Measurements from ENCODE around the gene CALR. TPM values are rescaled to one million over a fixed set of nuclear protein-coding genes. Genes with fewer than 3 reads are reported as not detected.

Gene CALR
- polyA plus RNA-seq, 1 donor (not counting 4 experiments of a cell fraction or from before 2014, with no cell fraction given), result 899 TPM

- dilution Hi-C loops (cut with MboI; ENCODE audit: extremely low pct_ligation_motif_present, low sequenced_read_pairs), result no loop called here
- Histone ChIP-seq H4K20me1 (ENCODE audit: control insufficient read depth, extremely low read depth, insufficient read depth, low read length) (peaks cover 23% of the 10 kb centered on the region), H3K4me3 (ENCODE audit: control insufficient read depth in 2 of 3, extremely low read depth in 1 of 3, insufficient read depth in 2 of 3, low read depth in 1 of 3, low read length in 3 of 3) (peak overlapping the region; percentile 34 to 99 (median 95)), H3K9me1 (ENCODE audit: control insufficient read depth, extremely low read depth, insufficient read depth, low read length) (peaks cover 2% of the 10 kb centered on the region), H3K9ac (ENCODE audit: control insufficient read depth, extremely low read depth, insufficient read depth, low read length) (peak overlapping the region; percentile 95), H3K4me2 (ENCODE audit: control insufficient read depth, extremely low read depth, insufficient read depth, low read depth, low read length) (peak overlapping the region; percentile 81), H3K27me3 (ENCODE audit: control insufficient read depth, extremely low read depth, insufficient read depth, low read length) (no peaks in the 10 kb centered on the region), H2AFZ (ENCODE audit: control insufficient read depth, low read length) (no peak overlapping the region), H3K27ac (ENCODE audit: control insufficient read depth, insufficient read depth, low read length) (peak overlapping the region; percentile 81), H3K36me3 (ENCODE audit: control insufficient read depth in 2 of 2, extremely low read depth in 1 of 2, insufficient read depth in 2 of 2, low read length in 2 of 2) (peaks cover 34 to 38% of the 10 kb centered on the region in 2 experiments), H3K79me2 (ENCODE audit: control insufficient read depth, insufficient read depth, low read length) (peaks cover 47% of the 10 kb centered on the region), H3K9me3 (ENCODE audit: control insufficient read depth, low read depth, low read length) (no peaks in the 10 kb centered on the region), H3K4me1 (ENCODE audit: control insufficient read depth, extremely low read depth, insufficient read depth, low read length) (peaks cover 30% of the 10 kb centered on the region)
- FAIRE-seq (no peak), DNase-seq (ENCODE audit: low read depth, low spot score) (no peak)
- TF ChIP-seq EZH2 (IDR thresholded peaks at IDR 0.05; ENCODE audit: low read length) (no peak), CTCF (optimal IDR thresholded peaks at IDR 0.05 in 1 of 3, IDR thresholded peaks at IDR 0.05 in 1 of 3, conservative IDR thresholded peaks at IDR 0.05 in 1 of 3; ENCODE audit: extremely low read depth in 1 of 3, insufficient read depth in 2 of 3, low read length in 3 of 3) (no peak)
Observed at GRCh38 chr19:12940897-12941296, 2.5 kb downstream of the CALR start.

- Histone ChIP-seq H3K4me2 (ENCODE audit: control insufficient read depth, extremely low read depth, insufficient read depth, low read depth, low read length) (no peak overlapping the region), H3K36me3 (ENCODE audit: control insufficient read depth in 2 of 2, extremely low read depth in 1 of 2, insufficient read depth in 2 of 2, low read length in 2 of 2) (peaks cover 41 to 50% of the 10 kb centered on the region in 2 experiments), H4K20me1 (ENCODE audit: control insufficient read depth, extremely low read depth, insufficient read depth, low read length) (peaks cover 23% of the 10 kb centered on the region), H3K27ac (ENCODE audit: control insufficient read depth, insufficient read depth, low read length) (no peak overlapping the region), H3K27me3 (ENCODE audit: control insufficient read depth, extremely low read depth, insufficient read depth, low read length) (no peaks in the 10 kb centered on the region), H3K79me2 (ENCODE audit: control insufficient read depth, insufficient read depth, low read length) (peaks cover 68% of the 10 kb centered on the region), H3K9me1 (ENCODE audit: control insufficient read depth, extremely low read depth, insufficient read depth, low read length) (peaks cover 2% of the 10 kb centered on the region), H2AFZ (ENCODE audit: control insufficient read depth, low read length) (no peak overlapping the region), H3K9me3 (ENCODE audit: control insufficient read depth, low read depth, low read length) (no peaks in the 10 kb centered on the region), H3K4me1 (ENCODE audit: control insufficient read depth, extremely low read depth, insufficient read depth, low read length) (peaks cover 32% of the 10 kb centered on the region), H3K4me3 (ENCODE audit: control insufficient read depth in 2 of 3, extremely low read depth in 1 of 3, insufficient read depth in 2 of 3, low read depth in 1 of 3, low read length in 3 of 3) (no peak overlapping the region), H3K9ac (ENCODE audit: control insufficient read depth, extremely low read depth, insufficient read depth, low read length) (no peak overlapping the region)
- dilution Hi-C loops (cut with MboI; ENCODE audit: extremely low pct_ligation_motif_present, low sequenced_read_pairs), result no loop called here
- FAIRE-seq, result no peak
- no peak for DNase-seq (ENCODE audit: low read depth, low spot score)
- TF ChIP-seq EZH2 (IDR thresholded peaks at IDR 0.05; ENCODE audit: low read length), result no peak
- TF ChIP-seq CTCF (optimal IDR thresholded peaks at IDR 0.05 in 1 of 3, IDR thresholded peaks at IDR 0.05 in 1 of 3, conservative IDR thresholded peaks at IDR 0.05 in 1 of 3; ENCODE audit: extremely low read depth in 1 of 3, insufficient read depth in 2 of 3, low read length in 3 of 3), result no peak
Observed at GRCh38 chr19:12943437-12944044, 5.1 kb downstream of the CALR start.

All from keratinocyte (primary cell).